ENCODE data around the gene DDX60.
"Not testable (repeated sequence)": the region's sequence is repeated elsewhere in the genome, so short reads cannot be mapped to it uniquely, and the experiment has no call there.

Gene DDX60, protein sequence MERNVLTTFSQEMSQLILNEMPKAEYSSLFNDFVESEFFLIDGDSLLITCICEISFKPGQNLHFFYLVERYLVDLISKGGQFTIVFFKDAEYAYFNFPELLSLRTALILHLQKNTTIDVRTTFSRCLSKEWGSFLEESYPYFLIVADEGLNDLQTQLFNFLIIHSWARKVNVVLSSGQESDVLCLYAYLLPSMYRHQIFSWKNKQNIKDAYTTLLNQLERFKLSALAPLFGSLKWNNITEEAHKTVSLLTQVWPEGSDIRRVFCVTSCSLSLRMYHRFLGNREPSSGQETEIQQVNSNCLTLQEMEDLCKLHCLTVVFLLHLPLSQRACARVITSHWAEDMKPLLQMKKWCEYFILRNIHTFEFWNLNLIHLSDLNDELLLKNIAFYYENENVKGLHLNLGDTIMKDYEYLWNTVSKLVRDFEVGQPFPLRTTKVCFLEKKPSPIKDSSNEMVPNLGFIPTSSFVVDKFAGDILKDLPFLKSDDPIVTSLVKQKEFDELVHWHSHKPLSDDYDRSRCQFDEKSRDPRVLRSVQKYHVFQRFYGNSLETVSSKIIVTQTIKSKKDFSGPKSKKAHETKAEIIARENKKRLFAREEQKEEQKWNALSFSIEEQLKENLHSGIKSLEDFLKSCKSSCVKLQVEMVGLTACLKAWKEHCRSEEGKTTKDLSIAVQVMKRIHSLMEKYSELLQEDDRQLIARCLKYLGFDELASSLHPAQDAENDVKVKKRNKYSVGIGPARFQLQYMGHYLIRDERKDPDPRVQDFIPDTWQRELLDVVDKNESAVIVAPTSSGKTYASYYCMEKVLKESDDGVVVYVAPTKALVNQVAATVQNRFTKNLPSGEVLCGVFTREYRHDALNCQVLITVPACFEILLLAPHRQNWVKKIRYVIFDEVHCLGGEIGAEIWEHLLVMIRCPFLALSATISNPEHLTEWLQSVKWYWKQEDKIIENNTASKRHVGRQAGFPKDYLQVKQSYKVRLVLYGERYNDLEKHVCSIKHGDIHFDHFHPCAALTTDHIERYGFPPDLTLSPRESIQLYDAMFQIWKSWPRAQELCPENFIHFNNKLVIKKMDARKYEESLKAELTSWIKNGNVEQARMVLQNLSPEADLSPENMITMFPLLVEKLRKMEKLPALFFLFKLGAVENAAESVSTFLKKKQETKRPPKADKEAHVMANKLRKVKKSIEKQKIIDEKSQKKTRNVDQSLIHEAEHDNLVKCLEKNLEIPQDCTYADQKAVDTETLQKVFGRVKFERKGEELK (N-terminal part only)

DNA sequence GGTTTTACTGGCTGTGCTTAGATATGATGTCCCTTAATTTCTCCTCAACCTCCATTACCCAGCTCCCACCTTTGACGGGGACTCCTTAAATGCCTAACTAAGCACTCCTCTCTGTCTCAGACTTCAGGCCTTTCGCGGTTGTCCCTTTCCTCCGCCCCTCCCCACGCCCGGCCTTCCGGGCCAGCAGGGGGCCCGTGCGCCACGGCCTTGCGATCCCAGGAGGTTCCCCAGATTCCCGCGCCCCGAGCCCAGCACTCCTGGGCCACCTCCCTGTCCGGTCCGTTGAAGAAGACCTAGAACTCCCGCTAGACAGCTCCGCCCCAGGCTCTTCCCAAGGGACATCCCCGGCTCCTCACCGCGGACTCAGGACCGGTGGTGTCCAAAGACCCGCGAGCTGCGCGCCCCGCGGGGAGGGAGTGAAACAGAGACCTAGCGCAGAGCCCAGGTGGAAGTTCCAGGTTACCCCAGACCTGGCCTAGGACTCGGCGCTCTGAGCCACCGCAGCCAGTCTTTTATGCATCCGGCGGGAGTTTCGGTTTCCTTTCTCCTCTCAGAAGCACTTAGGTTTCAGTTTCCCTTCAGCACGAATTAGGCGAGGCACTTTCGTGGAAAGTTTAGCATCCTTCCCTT, at the start of gene DDX60:
TSS of gene DDX60 (minus strand) at position 487 of the 630 bp plus-strand sequence. CDS start 7,493 bp downstream, outside the sequence.
- peak; percentile 57 for DNase-seq (ENCODE audit: low spot score)

DNA sequence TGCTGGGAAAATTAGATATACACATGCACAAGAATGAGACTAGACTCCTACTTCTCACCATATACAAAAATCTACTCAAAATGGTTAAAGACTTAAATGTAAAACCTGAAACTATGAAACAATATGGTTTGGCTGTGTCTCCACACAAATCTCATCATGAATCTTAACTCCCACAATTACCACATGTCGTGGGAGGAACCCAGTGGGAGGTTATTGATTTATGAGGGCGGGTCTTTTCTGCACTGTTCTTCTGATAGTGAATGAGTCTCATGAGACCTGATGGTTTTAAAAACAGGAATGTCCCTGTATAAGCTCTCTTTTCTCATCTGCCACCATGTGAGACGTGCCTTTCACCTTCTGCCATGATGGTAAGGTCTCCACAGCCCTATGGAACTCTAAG, 48.5 kb upstream of the DDX60 start:
- no peak for DNase-seq (ENCODE audit: low spot score)

- no peak for DNase-seq (ENCODE audit: low spot score)
Measured at GRCh38 chr4:168362025-168362401, 43.5 kb upstream of the DDX60 start.

GRCh38 chr4:168361365-168362024, 42.9 kb upstream of the DDX60 start:
- no peak for DNase-seq (ENCODE audit: low spot score)

GRCh38 chr4:168360271-168360670, 41.7 kb upstream of the DDX60 start:
- DNase-seq (ENCODE audit: low spot score), result no peak

DNA sequence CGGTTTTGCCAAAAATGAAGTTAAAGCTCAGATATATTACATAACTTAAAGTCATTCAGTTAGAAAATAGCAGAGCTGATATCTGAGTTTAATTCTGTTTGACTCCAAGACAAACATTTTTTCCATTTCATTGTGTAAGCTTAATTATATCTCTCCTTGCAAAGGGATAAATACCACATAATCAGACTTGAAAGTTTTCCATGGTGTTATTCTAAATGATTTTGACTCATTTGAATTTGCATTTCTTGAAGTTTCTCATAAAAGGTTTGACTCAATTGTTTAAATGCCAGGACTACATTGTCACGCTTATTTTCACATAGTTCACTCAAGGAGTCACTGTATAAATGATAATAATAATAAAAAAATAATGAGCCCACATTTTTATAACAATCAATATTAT, 39.4 kb upstream of the DDX60 start:
- DNase-seq (ENCODE audit: low spot score), result no peak

DNA sequence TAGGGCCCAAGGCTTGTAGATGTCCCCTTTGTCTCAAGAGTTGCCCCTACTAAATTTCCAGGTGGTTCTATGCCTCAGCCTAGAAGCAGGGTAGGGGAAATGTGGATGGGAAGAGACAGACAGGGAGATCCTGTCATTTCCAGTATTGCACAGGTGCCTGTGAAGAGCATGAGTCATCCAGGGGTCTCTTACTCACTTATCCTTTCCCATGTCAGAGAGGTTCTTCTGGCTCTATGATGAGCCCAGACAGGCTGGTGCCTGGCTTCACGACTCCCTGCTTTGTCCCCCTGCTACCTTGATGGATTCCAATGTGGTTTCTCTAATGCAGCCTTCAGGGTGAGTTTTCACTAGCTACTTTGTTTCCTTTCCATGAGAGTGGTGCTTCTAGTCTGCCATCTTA, 35.2 kb upstream of the DDX60 start:
- DNase-seq (ENCODE audit: low spot score), result no peak

- no peak for DNase-seq (ENCODE audit: low spot score)
Measured at GRCh38 chr4:168337550-168337940, 19.0 kb upstream of the DDX60 start.

DNA sequence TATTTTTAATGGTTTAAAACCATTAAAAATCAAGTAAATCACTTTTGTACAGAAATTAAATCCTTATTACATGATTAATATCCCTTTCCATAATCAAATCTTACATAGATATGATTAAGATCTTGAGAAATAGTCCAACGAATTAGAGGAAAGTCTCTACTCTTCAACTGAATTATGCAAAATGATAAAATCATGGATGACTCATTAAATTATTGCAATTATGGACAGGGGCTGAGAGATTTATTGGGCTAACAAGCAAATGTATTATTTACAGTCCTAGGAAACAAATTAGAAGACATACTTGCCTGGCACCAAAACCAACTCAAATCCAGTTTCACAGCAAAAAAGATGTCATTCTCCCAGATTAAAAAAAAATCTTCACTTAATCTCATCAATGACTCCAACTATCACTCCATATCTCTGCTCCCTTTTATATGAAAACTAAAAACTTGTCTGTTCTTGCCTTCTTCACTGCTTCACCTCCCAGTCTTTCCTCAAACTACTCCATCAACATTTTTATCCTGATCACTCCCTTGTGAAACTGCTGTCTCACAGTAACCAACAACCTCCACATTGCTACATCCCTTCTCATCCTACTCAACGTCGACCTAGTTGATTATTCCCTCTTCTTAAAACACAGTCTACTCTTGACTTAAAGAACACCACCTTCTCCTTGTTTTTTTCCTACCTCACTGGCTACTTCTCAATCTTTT, 18.4 kb upstream of the DDX60 start:
- no peak for DNase-seq (ENCODE audit: low spot score)

DNA sequence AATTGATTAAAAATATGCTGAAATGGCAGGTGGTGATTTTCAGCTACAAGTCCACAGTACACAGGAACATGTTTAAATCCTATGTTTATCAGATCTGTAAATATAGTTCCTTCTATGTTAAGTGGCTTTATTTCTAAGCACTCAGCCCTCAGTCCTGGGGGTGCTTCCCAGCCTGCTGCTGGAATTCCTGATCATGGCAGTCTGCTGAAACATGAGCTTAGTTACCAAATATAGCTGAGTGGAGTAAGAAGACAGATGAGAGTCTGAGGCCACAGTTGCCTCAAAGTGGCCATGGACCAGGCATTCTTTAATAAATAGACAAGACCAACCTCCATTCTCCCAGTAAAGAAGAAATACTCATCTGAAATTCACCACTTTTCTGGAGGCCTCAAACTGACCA, 17.1 kb upstream of the DDX60 start:
- no peak for DNase-seq (ENCODE audit: low spot score)

- DNase-seq (ENCODE audit: low spot score), result no peak
Measured at GRCh38 chr4:168334053-168334452, 15.5 kb upstream of the DDX60 start.

DNA sequence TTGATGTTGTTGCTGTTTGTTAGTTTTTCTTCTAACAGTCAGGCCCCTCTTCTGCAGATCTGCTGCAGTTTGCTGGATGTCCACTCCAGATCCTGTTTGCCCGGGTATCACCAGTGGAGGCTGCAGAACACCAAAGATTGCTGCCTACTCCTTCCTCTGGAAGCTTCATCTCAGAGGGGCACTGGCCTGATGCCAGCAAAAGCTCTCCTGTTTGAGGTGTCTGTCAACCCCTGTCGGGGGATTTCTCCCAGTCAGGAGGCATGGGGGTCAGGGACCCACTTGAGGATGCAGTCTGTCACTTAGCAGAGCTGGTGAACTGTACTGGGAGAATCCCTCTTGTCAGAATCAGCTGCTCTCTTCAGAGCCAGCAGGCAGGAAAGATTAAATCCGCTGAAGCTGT, 12.0 kb upstream of the DDX60 start:
- DNase-seq (ENCODE audit: low spot score), result not testable (repeated sequence)

GRCh38 chr4:168325591-168325990, 7.0 kb upstream of the DDX60 start:
- DNase-seq (ENCODE audit: low spot score), result no peak

DNA sequence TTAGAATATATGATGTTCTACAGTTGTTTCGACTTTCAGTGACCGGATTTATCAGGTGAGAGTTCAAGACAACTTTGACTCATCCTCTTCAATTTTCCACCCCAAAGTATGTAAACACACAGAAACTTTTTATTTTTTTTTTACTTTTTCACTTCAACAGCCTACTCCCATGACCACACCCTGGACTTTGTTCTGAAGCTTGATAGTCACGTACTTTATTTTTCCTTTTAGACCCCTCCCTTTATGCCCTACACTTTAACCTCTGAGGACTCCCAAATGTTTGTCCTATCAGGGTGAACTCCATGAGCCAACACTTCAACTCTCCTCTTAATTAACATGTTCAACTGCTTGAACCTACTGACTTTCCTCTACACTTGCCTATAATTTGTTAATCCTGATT, 2.5 kb upstream of the DDX60 start:
- no peak for DNase-seq (ENCODE audit: low spot score)

GRCh38 chr4:168319486-168320019, 1.0 kb upstream of the DDX60 start:
- DNase-seq (ENCODE audit: low spot score), result no peak

DNA sequence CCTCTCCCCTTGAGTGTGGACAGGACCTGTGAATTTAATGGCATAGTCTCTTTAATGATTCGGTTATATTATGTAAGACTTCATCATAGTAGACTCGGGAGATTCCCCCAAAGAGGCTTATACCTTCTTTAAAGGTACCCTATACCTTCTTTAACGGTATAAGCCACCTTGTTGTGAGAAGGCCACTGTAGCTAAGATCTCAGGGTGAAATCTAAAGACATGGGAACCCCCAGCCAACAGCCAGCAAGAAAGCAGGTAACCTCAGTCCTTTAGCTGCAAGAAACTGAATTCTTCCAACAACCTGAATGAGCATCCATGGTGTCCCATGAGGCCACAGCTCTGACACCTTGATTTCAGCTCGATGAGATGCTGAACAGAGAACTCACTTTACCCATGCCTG, 931 bp downstream of the DDX60 start:
- DNase-seq (ENCODE audit: low spot score), result no peak

GRCh38 chr4:168309781-168310180, 8.8 kb downstream of the DDX60 start:
- DNase-seq (ENCODE audit: low spot score), result no peak

GRCh38 chr4:168308912-168309311, 9.6 kb downstream of the DDX60 start:
- no peak for DNase-seq (ENCODE audit: low spot score)

DNA sequence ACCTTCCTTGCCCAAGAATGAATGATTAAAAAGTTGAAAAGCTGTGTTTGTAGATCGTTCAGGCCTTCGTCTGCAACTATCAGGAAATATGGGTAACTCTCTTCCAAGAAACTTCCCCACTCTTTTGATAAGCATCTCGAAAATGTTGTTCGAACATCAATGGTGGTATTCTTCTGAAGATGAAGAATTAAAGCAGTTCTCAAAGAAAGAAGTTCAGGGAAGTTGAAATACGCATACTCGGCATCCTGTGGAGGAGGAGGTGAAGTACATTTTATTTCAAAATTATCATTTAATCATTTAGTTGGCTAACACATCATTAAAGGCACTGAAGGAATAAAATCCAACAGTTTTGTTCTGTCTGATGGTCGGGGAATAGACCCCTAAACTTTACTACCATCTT, 12.1 kb downstream of the DDX60 start:
- DNase-seq (ENCODE audit: low spot score), result no peak

DNA sequence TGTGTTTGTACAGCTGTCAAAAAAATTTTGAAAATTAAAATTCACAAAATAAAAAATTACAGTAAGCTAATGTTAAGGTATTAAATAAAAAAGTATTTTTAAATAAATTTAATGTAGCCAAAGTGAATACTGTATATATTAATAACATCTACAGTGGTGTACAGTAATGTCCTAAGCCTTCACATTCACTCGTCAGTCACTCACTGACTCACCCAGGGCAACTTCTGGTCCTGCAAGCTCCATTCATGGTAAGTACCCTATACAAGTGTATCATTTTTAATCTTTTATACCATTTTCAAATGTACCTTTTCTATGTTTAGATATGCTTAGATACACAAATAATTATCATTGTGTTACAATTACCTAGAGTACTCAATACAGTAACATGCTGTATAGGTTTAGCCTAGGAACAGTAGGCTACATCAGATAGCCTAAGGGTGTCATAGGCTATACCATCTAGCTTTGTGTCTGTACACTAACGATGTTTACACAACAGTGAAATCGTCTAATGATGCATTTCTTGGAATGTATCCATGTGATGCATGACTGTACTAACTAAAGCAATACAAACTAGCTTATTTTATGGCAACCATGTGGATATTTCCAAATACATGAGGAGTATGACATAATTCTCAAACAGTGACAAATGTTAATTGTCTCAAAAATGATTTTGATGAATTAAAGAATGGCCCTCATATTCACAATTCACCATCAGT, 13.7 kb downstream of the DDX60 start:
- DNase-seq (ENCODE audit: low spot score), result no peak

Measured in putamen (tissue), 1 donor.